Sigmoid colon (tissue), 7 donors: ENCODE results near the gene CCDC57. TPM values are rescaled to one million over a fixed set of nuclear protein-coding genes. Genes with fewer than 3 reads are reported as not detected.

Source experiments
- DNase-seq: peaks from one replicate; pipeline ENCODE4 v3.0.0-alpha.2; 2019
- H3K27ac ChIP-seq, 4 donors: fragments of 200-600 bp; sonication (generic); one replicate each; pipeline ENCODE4 v1.5.1; 2016 to 2019; ENCODE audit warnings: mild to moderate bottlenecking in 1 of 4
- H3K27me3 ChIP-seq, 3 donors: fragments of 200-600 bp; sonication (generic); one replicate each; pipeline ENCODE4 v1.5.1; 2019; ENCODE audit warnings: mild to moderate bottlenecking in 1 of 3
- H3K36me3 ChIP-seq, 4 donors: fragments of 200-600 bp; sonication (generic); one replicate each; pipeline ENCODE4 v1.5.1; 2016 to 2019
- H3K4me1 ChIP-seq, 4 donors: fragments of 200-600 bp; sonication (generic); one replicate each; pipeline ENCODE4 v1.5.1; 2017 to 2019
- H3K4me3 ChIP-seq, 4 donors: fragments of 200-600 bp; sonication (generic); one replicate each; pipeline ENCODE4 v1.5.1; 2017 to 2019; ENCODE audit warnings: mild to moderate bottlenecking in 2 of 4, moderate library complexity in 1 of 4
- H3K9me3 ChIP-seq, 4 donors: fragments of 200-600 bp in 3 of 4; sonication (generic) in 3 of 4; one replicate each; pipeline versions ENCODE4 v1.5.1 to v1.6.1; 2013 to 2019
- CTCF ChIP-seq, 4 experiments: fragments of 450-650 bp in 3 of 4; fragments of 200-600 bp in 1 of 4; IDR thresholded peaks; one replicate each; pipeline ENCODE4 v1.5.1; 2016 to 2019; ENCODE audit warnings: antibody characterized with exemption in 4 of 4, mild to moderate bottlenecking in 3 of 4, moderate library complexity in 2 of 4
- EP300 ChIP-seq, 4 donors: sonication (generic); formaldehyde crosslinking; IDR thresholded peaks; one replicate each; pipeline ENCODE4 v1.6.1; 2017; ENCODE audit warnings: antibody characterized with exemption in 4 of 4
- POLR2A ChIP-seq, 2 donors: fragments of 450-650 bp; IDR thresholded peaks; one replicate each; pipeline ENCODE4 v1.6.1; 2016; ENCODE audit warnings: antibody characterized with exemption in 2 of 2, mild to moderate bottlenecking in 2 of 2, moderate library complexity in 2 of 2
- POLR2AphosphoS5 ChIP-seq, 4 donors: sonication (generic); formaldehyde crosslinking; IDR thresholded peaks; one replicate each; pipeline ENCODE4 v1.6.1; 2017; ENCODE audit warnings: antibody characterized with exemption in 4 of 4
- WGBS, 2 donors: extraction: QIAGEN DNeasy Blood & Tissue Kit; methylation state at CpG; one replicate each; pipeline ENCODE4 v1.1.7; 2013; 5-methylcytosine and 5-hydroxymethylcytosine counted together
- intact Hi-C: fragments of 100-400 bp; cut with DNase I; formaldehyde crosslinking; loops from one replicate; pipeline ENCODE4 v1.15.1; 2023
- polyA plus RNA-seq, 3 donors: library from polyadenylated mRNA; stranded (reverse); fragments of 200-250 nt; gene quantifications; one replicate each; pipeline ENCODE4 v1.2.3, GENCODE V29; 2013
- total RNA-seq, 4 donors: library from RNA; depleted of rRNA; stranded (reverse); fragments of >200 nt; gene quantifications; one replicate each; pipeline ENCODE4 v1.1.0, GENCODE V29; 2016
- donor health status: healthy with polysubstance abuse.
- donor health status: Bipolar disorder and iron deficiency.
- donor health status: healthy.

The CCDC57 gene
- total and polyA plus RNA-seq, 7 donors, result 13.3 to 47.8 (median 24.4) TPM

GRCh38 chr17:82092094-82092586 is 120.5 kb downstream of the CCDC57 start:
- 94 to 96% methylated on average over 23 of the region's 23 CpGs for WGBS, 2 donors
- Histone ChIP-seq H3K4me1 (peaks cover 0 to 15% (median 12%) of the 10 kb centered on the region in 4 donors), H3K27ac (no peak overlapping the region), H3K27me3 (no peaks in the 10 kb centered on the region), H3K36me3 (peaks cover 75 to 90% (median 82%) of the 10 kb centered on the region in 4 donors), H3K9me3 (no peaks in the 10 kb centered on the region), H3K4me3 (no peak overlapping the region)
- intact Hi-C loops, result no loop called here
- no peak for DNase-seq
- TF ChIP-seq POLR2A (IDR thresholded peaks at IDR 0.05), result no peak
- TF ChIP-seq CTCF (IDR thresholded peaks at IDR 0.05), result no peak
- no peak for TF ChIP-seq EP300 (IDR thresholded peaks at IDR 0.05)
- TF ChIP-seq POLR2AphosphoS5 (IDR thresholded peaks at IDR 0.05), result no peak

GRCh38 chr17:82091264-82092066 is 121.2 kb downstream of the CCDC57 start:
- 95 to 97% methylated on average over 37 of the region's 37 CpGs for WGBS, 2 donors
- H3K9me3 ChIP-seq, result no peaks in the 10 kb centered on the region
- peaks cover 0 to 8% (median 5%) of the 10 kb centered on the region in 4 donors for H3K4me1 ChIP-seq
- H3K27ac ChIP-seq, result no peak overlapping the region
- H3K27me3 ChIP-seq, result no peaks in the 10 kb centered on the region
- DNase-seq, result no peak
- no peak overlapping the region for H3K4me3 ChIP-seq
- intact Hi-C loops, result no loop called here
- TF ChIP-seq CTCF (IDR thresholded peaks at IDR 0.05) (no peak), POLR2AphosphoS5 (IDR thresholded peaks at IDR 0.05) (no peak), POLR2A (IDR thresholded peaks at IDR 0.05) (no peak), EP300 (IDR thresholded peaks at IDR 0.05) (no peak)
- H3K36me3 ChIP-seq, result peaks cover 75 to 97% (median 89%) of the 10 kb centered on the region in 4 donors

GRCh38 chr17:82090549-82091263 is 121.9 kb downstream of the CCDC57 start:
- Histone ChIP-seq H3K9me3 (no peaks in the 10 kb centered on the region), H3K27ac (no peak overlapping the region), H3K36me3 (peaks cover 81 to 100% (median 93%) of the 10 kb centered on the region in 4 donors), H3K4me1 (peaks cover 0 to under 1% (median under 1%) of the 10 kb centered on the region in 4 donors), H3K27me3 (no peaks in the 10 kb centered on the region), H3K4me3 (no peak overlapping the region)
- TF ChIP-seq POLR2A (IDR thresholded peaks at IDR 0.05) (no peak), CTCF (IDR thresholded peaks at IDR 0.05) (no peak), POLR2AphosphoS5 (IDR thresholded peaks at IDR 0.05) (no peak)
- intact Hi-C loops, result no loop called here
- 95 to 96% methylated on average over 29 of the region's 29 CpGs for WGBS, 2 donors
- DNase-seq, result no peak

- no peak overlapping the region for H3K4me3 ChIP-seq
- no peaks in the 10 kb centered on the region for H3K4me1 ChIP-seq
- intact Hi-C loops, result no loop called here
- no peak overlapping the region for H3K27ac ChIP-seq
- 91 to 93% methylated on average over 29 of the region's 29 CpGs for WGBS, 2 donors
- H3K36me3 ChIP-seq, result peaks cover 86 to 100% (median 96%) of the 10 kb centered on the region in 4 donors
- DNase-seq, result no peak
- no peaks in the 10 kb centered on the region for H3K9me3 ChIP-seq
- TF ChIP-seq POLR2A (IDR thresholded peaks at IDR 0.05) (no peak), EP300 (IDR thresholded peaks at IDR 0.05) (no peak), POLR2AphosphoS5 (IDR thresholded peaks at IDR 0.05) (no peak), CTCF (IDR thresholded peaks at IDR 0.05) (no peak)
- H3K27me3 ChIP-seq, result no peaks in the 10 kb centered on the region
Observed at GRCh38 chr17:82089723-82090548, 122.7 kb downstream of the CCDC57 start.
